GM19193 (cell line): ENCODE data around the gene CSF2RB.

Source experiments
- POLR2A ChIP-seq: IDR thresholded peaks from 4 replicates; pipeline ENCODE4 v1.6.1; 2011; ENCODE audit not compliant: insufficient read depth, insufficient read length; ENCODE audit errors: extremely low read depth

The CSF2RB gene

DNA sequence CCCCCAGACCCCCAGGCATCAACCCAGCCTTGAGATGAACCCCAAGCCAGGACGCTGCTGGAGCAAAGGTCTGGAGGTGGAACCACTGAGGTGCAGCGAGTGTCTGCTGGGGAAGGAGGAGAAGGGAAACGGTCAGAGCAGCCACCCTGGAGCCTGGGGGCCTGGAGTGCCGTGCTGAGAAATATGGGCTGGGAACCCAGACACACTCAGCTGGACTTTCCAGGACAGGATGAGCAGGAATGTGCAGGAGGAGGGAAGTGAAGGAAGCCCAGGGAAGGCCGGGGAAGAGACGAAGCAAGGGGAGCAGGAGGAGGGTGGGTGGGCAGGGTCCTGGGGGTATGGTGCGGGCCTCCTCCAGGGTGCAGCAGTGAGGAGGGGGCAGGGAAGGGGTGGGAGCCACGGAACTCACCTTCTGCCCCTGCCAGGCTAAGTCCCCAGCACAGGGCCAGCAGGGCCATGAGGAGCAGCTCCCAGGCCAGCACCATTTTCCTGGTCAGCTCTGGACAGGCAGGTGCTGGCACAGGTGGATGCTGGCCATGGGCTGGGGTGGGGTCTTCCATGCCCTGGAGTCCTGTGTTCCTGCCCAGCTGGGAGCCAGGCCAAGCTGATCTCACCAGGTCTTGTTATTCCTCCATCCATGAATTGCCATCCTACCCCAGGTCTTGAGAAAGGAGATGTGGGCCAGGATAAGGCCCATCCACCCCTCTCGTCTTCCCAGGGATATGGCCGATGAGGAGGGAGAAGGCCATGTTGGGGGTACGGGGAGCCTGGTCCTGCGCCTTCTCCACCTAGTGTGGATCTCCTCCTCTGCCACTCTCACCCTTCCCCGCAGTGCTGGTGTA is 40.0 kb downstream of the CSF2RB start:
- TF ChIP-seq POLR2A: no peak

DNA sequence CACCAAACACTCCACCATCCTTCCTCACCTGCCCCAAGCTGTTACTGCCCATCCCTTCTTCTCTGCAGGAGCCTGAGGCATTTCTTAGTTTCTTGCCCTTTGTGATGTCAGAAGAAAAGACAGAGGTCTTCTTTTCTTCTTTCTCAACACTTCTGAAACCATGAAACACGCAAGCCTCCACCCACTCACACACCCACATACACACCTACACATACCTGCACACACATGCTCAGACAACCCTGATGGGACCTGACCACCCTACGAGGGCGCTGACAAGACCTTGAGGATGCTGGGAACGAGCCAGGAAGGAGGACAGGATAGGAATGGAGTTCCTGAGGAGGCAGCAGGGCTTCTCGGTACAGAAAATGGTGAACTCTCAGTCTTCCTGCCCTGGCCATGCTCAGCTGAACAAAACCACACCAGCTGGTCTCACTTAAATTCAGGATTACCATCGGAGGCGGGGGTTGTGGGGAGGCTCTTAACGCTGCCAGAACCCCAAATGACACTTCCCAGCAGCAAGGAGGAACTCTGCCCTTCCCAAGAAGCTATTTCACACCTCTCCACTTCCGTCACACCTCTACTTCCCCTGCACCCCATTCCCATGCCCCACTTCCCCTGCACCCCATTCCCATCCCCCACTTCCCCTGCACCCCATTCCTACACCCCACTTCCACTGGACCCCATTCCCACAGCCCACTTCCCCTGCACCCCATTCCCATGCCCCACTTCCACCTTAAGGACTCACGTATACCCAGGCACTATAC is 41.0 kb downstream of the CSF2RB start:
- TF ChIP-seq POLR2A: no peak

- no peak for TF ChIP-seq POLR2A
Measured at GRCh38 chr22:36955691-36956090, 42.3 kb downstream of the CSF2RB start.

DNA sequence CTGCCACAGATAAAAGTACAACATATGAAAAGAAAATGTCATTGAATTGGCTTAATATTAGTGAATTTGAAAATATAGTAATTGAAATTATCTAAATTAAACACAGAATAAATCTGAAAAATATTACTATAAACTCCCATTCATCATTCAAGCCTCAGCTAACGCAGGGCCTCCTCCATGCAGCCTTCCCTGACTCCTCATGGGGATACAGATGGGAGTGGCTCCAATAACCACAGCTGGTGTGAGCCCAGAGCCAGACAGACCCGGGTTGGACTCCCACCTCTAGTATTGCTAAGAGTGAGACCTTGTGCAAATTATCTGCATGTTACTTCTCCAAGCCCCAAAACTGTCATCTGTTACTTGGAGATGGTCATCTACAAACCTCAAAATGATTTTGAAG is 44.9 kb downstream of the CSF2RB start:
- no peak for TF ChIP-seq POLR2A

- TF ChIP-seq POLR2A: no peak
Measured at GRCh38 chr22:36961626-36962025, 48.2 kb downstream of the CSF2RB start.

DNA sequence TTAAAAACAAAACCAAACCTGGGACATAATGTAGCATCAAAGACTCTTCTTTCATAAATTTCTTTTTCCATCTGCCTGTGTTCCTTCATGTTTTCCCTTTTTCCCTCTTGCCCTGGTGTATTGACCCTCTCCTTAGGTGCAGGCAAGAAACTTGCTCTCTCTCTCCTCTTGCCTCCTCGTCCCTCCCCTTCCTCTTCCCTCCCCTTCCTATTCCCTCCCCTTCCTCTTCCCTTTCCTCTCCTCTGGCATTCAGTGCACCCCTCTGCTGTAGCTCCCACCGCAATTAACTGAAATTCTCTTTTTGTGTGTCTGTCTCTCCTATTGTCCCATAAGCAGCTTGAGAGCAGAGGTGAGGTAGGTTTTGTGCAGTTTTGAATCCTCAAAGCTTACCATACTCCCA is 49.9 kb downstream of the CSF2RB start:
- no peak for TF ChIP-seq POLR2A

- TF ChIP-seq POLR2A: no peak
Measured at GRCh38 chr22:36964106-36964505, 50.7 kb downstream of the CSF2RB start.

- no peak for TF ChIP-seq POLR2A
Measured at GRCh38 chr22:36965696-36966095, 52.3 kb downstream of the CSF2RB start.

DNA sequence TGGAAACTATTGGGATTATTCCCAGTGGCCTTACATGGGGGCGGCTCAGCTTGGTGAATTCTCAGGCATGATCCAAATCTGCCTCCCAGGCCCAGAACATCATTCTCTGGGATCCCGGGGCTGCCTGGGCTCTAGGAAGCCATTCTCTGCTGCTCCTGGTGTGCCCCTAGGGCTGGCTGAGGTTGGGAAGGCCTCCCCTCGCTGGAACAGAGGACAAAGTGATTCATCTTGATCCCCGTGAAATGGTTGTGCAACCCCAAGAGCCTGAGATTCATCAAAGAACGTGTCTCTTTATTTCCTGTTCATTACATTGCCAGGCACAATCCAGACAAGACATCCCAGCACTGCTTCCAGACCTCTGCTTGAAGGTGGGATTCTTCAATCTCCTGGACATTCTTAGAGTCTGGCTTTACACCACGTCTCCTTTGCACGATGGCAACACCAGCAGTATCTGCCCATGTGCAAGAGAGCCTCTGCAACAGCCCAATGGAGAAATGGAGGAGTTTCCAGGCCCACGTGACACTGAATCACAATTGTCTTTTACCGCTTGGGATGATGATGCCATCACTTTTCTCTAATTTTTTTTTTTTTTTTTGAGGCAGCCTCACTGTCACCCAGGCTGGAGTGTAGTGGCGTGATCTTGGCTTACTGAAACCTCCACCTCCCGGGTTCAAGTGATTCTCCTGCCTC is 53.6 kb downstream of the CSF2RB start:
- no peak for TF ChIP-seq POLR2A

DNA sequence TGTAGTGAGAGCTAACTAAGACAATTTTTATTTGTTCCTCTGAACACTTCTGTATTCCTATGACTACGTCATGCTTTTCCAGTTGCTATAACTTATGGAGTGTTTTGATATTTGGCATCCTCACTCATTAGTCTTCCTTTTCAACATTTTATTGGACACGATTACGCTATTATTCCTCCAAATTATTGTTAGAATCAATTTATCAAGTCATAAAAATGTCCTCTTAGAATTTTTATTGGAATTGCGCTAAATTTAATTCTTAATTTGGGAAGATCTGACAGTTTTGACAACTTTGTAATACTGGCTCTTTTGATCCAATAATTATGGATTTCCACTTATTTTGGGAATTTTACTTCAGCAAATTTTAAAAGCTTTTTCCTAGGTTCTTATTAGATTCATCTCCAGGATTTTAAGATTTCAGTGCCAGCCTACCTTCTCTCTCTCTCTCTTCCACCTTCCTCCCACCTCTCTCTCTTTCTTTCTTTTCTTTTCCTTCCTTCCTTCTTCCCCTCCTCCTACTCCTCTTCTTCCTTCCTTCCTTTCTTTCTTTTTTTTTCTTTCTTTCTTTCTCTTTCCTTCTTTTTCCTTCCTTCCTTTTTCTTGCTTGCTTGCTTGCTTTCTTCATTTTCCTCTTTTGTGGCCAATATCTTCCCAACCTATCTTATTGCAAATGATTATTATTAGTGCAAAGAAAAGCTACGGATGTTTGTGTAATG is 55.0 kb downstream of the CSF2RB start:
- TF ChIP-seq POLR2A: no peak

GRCh38 chr22:36971341-36972125 is 58.1 kb downstream of the CSF2RB start:
- no peak for TF ChIP-seq POLR2A

DNA sequence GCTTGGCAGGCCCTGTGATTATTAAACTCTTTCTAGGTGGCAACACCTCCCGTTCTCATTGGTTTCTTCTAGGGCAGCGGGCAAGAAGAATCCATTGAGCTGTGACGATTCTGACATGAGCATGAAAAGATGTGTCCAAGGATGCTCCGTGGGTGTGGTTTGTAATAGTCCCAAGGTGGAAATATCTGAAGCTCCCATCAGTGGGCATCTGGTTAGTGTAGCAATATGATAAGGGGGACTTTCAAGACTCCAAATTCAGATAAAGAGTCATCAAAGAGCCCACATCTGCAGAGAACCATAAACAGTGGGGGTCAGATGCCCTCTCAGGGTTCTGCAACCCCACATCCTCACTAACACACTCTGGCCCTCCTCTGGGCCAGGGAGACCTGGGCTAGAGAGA is 63.2 kb downstream of the CSF2RB start:
- no peak for TF ChIP-seq POLR2A

DNA sequence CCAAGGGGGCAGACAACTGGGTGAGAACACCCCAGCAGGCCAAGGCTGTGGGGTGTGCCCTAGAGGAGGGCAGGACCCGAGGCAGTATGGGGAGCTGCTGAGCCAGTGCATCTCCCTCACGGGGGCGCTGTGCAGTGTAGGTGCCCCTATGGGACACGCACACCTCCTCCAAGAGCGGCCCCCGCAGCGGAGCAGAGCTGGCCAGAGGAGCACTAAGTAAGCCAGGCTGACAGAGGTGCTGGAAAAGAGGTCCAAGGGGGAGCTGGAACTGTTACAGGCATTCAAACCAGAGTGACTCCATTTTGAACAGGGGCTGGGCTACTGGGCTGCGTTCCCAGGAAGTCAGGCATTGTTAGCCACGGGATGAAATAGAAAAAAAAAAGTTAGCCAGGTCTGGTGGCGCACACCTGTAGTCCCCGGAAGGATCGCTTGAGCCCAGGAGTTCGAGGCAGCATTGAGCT is 64.0 kb downstream of the CSF2RB start:
- TF ChIP-seq POLR2A: no peak

GRCh38 chr22:36977947-36978660 is 64.7 kb downstream of the CSF2RB start:
- no peak for TF ChIP-seq POLR2A
